ENCODE results near the gene RNF144A.

DNA sequence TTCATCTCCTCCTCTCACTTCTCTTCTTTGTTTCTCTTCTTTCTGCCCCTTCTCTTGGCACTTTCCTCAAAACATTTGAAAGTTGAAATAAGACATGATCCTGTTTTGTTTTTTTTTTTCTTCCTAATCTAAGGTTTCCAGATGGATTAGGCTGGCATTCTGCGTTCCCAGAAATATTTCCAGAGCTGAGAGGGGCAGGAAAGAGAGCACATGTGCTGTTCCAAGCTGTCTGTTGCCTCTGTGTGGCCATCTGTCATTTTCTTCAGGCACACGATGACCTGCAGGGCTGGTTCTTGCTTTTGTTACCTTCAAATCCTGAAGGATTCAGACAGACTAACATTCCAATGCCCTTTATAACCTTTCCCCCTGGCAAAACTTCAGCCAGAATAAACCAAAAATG, 142.9 kb downstream of the RNF144A start:
- no peak for TF ChIP-seq POLR2AphosphoS5 (IDR thresholded peaks at IDR 0.05)
- TF ChIP-seq, protein P1, sequence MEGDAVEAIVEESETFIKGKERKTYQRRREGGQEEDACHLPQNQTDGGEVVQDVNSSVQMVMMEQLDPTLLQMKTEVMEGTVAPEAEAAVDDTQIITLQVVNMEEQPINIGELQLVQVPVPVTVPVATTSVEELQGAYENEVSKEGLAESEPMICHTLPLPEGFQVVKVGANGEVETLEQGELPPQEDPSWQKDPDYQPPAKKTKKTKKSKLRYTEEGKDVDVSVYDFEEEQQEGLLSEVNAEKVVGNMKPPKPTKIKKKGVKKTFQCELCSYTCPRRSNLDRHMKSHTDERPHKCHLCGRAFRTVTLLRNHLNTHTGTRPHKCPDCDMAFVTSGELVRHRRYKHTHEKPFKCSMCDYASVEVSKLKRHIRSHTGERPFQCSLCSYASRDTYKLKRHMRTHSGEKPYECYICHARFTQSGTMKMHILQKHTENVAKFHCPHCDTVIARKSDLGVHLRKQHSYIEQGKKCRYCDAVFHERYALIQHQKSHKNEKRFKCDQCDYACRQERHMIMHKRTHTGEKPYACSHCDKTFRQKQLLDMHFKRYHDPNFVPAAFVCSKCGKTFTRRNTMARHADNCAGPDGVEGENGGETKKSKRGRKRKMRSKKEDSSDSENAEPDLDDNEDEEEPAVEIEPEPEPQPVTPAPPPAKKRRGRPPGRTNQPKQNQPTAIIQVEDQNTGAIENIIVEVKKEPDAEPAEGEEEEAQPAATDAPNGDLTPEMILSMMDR (IDR thresholded peaks at IDR 0.05), result no peak
- TF ChIP-seq POLR2A (IDR thresholded peaks at IDR 0.05), result no peak

All from suprapubic skin (tissue), 4 donors.